T-helper 22 cell (primary cell): ENCODE data around the gene SYDE2.
"Not testable (repeated sequence)": the region's sequence is repeated elsewhere in the genome, so short reads cannot be mapped to it uniquely, and the experiment has no call there.

Experiments used
- DNase-seq: peaks from one replicate; pipeline ENCODE4 v3.0.0-alpha.2; 2020; ENCODE audit warnings: low read depth

SYDE2 gene

DNA sequence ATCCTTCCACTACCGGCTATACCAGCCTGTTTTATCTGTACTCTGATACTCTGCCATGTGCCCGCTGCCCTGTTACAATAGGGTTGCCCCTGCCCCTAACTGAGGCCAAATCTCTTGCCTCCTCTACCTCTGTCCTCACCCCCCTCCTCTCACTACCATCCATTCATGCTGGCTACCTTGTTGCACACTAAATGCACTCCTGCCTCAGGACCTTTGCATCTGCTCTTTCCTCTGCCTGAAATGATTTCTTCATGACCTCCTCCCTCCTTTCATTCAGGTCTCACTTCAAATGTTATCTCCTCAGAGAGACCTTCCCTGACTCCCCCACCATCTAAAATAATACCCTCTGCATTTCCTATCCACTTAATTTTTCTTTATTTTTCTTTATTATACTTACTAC lies 7.7 kb upstream of the SYDE2 start:
- no peak for DNase-seq

- DNase-seq, result no peak
These were observed 2.9 kb upstream of the SYDE2 start for GRCh38 chr1:85203573-85204171.

GRCh38 chr1:85202864-85203255 lies 2.0 kb upstream of the SYDE2 start:
- no peak for DNase-seq

DNA sequence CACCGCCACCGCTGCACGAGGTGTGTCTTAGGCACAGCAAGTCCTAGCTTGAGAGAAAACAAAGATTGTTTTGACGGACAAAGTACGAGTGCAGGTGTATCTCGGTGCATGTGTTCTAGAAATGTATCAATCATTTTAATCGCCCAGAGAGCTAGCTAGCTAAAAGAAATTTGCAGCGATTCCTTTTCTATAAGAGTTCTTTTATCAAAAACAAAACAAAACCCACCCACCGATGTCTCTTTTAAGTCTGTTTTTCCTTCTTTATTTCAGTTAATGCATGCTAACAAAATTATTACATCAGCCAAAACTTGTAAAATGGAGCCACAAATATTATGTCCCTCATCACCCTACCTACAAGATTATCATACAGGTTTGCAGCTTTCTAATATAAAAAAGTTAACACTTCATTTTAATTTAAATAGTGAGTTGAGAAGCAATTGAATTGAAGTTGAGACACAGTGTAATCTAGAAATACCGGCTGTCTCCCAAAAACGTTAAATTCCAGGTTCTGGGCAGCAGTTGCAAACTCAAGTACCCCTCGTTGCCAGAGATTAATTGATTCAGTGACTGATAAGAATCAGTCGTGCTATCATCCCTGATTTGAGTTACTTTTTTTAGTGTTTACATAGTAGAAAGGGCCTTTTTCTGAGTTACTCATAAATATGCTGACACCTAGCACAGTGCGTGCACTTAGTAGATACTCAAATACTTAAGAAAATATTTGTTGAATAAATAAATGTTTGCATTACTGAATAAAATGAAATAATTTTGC lies 1.5 kb upstream of the SYDE2 start:
- no peak for DNase-seq

GRCh38 chr1:85201340-85202091 lies 700 bp upstream of the SYDE2 start:
- DNase-seq, result peak; percentile 59

DNA sequence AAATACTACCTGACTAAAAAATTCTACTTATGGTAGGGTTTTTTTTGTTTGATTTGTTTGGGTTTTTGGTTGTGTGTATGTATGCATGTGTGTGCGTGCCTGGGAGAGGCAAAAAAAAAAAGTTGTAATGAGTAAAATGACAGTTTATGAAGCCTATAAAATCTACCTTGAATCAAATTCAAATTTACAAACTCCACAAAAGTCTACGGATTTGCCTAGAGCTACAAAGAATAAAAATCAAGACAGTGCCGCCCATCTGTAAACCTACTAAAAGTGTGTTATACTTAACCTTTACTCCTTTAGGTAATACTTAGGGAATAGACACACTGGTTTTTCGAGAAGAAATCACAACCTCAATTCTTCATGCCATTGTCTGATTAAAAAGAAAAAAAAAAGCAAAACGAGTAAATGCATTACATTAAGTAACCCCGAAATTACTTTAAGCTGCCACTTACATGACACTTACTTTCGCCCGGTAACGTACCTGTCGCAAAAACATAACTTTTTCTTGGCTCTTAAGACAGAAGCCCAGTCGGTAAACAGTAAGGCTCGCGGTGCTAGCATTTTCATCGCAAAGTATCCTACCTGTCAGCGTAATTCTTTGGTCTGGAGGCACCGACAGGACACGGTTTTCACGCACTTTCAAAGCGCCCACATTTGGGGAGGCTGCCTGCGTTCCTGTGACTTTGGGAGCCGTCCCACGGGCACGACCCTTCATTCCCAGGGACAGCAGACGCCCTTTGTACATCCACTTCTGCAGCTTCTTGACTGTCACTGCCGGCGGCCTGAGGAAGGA lies 951 bp downstream of the SYDE2 start:
- DNase-seq, result no peak

- DNase-seq, result no peak
These were observed 2.0 kb downstream of the SYDE2 start for GRCh38 chr1:85198864-85199263.

DNA sequence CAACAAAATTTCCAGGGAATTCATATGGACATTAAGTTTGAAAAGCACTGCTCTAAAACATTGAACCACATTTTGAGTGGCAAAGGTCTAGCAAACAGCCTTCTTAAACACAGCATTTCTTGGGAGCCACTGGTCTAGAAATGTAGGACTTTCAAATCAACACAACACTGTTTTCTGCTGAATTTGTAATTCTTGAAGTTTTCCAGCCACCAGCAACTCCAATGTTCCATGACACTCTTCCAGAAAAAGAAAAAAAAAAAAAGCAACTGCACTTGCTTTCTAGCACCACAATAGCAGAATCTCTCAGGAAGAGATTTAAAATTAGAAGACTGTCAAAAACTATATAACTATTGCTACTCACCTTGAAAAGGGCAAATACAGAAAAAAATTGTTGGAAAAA lies 4.5 kb downstream of the SYDE2 start:
- DNase-seq, result no peak

GRCh38 chr1:85195703-85196102 lies 5.1 kb downstream of the SYDE2 start:
- DNase-seq, result no peak

DNA sequence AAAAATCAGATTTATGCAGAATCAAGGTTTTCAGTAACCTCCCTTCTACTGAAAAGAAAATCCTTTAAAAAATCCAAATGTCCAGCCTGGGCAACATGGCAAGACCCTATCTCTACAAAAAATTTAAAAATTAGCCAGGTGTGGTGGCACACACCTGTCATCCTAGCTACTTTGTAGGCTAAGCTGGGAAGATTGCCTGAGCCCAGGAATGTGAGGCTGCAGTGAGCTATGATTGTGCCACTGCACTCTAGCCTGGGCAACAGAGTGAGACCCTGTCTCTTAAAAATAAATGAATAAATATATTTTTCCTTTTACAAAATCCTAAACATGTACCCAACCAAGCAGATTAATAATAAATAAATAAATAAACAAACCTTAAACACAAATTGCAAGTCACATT lies 8.7 kb downstream of the SYDE2 start:
- DNase-seq, result not testable (repeated sequence)

GRCh38 chr1:85189120-85189519 lies 11.7 kb downstream of the SYDE2 start:
- no peak for DNase-seq

GRCh38 chr1:85188530-85188929 lies 12.3 kb downstream of the SYDE2 start:
- no peak for DNase-seq

GRCh38 chr1:85187021-85187420 lies 13.8 kb downstream of the SYDE2 start:
- not testable (repeated sequence) for DNase-seq

DNA sequence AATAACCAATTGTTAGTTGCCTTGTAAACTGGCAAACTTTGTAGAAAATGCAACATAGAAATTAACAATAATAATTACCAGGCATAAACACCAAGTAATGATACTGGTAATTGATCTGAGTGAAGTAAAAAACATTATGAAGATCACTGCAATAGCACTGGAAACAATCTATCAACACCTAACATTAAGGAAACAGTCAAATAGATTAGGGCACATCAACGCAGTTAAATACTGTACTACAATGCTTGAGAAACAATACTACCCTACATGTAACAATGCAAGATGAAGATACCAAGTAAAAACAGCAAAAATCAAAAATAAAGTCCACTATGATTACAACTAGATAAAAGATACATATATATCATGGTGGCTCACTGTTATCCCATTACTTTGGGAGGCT lies 16.6 kb downstream of the SYDE2 start:
- no peak for DNase-seq

DNA sequence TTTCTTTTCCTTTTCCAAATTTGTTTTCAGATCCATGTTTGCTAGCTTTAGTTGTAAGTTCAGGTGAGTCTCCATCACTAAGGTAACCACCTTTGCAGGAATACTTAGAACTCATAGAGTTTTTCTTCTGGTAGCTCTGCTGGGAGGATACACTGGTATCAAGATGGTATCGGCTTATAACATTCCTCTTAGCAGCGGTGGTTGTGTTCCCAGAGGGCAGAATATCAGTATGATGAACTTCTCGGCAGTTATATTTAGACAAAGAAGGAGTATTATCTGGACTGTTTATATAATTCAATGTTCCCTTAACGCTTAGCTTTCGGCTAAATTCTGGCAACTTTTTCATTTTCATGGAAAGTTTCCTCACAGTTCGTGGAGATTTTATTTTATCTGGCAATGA lies 18.1 kb downstream of the SYDE2 start:
- no peak for DNase-seq

- DNase-seq, result no peak
These were observed 19.9 kb downstream of the SYDE2 start for GRCh38 chr1:85180869-85181268.

- no peak for DNase-seq
These were observed 21.3 kb downstream of the SYDE2 start for GRCh38 chr1:85179522-85179921.

DNA sequence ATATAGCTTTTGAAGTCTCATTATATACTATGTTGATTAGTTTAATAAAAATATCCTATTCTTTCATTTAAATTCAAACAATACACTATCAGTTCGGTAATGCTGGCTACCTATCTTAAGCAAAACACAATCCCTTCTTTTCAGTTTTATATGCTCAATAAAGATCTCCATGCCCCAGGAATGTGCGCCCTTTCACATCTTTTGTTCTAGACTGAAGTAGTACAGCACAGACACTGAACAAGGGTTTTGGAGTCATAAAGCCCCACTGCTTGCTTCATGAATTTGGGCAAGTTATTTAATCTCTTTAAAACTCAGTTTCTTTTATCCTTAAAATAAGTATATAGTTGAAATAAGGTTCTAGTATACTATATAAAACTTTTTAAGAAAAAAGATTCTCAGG lies 22.4 kb downstream of the SYDE2 start:
- no peak for DNase-seq

DNA sequence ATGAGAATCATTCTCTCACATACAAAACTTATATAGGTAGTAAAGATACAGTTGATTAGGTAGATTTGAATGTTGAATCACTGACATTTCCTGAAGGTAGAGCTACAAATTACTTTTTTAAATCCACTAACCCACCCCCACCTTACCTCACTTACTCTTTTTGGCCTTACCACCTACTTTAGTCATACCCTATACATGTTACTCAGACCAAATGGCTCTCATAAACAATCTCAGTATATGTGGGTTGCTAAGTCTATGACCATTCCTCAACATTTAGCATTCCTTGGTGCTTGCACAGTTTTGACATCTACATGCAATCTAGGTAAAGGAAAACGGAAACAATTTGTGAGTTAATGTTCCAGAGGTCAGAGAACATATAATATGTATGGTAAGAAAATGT lies 26.3 kb downstream of the SYDE2 start:
- no peak for DNase-seq

DNA sequence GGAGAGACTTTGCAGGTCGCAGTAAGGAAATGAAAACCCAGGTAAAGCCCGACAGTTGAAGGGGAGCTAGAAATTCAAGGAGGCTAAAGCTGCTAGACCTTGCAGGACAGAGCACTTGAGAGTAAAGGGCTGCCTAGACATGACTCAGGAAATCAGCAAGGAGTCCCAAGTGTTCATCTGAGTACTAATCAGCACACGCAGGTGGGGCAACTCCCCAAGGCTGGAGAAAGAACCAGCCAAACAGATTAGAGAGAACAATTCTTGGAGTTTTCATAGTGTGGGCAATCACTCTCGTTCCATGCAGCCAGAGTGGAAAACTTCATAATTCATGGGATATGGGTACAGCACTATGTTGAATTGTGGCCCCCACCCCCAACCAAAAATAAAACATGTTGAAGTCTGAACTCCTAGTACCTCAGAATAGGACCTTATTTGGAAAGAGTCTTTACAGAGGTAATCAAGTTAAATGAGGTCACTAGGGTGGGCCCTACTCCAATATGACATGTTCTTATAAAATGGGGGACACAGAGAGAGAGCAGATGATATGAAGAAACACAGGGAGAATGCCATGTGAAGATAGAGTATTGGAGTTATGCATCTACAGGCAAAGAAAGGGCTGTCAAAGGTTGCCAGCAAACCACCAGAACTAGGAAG lies 28.0 kb downstream of the SYDE2 start:
- no peak for DNase-seq

GRCh38 chr1:85171721-85172120 lies 29.1 kb downstream of the SYDE2 start:
- no peak for DNase-seq

DNA sequence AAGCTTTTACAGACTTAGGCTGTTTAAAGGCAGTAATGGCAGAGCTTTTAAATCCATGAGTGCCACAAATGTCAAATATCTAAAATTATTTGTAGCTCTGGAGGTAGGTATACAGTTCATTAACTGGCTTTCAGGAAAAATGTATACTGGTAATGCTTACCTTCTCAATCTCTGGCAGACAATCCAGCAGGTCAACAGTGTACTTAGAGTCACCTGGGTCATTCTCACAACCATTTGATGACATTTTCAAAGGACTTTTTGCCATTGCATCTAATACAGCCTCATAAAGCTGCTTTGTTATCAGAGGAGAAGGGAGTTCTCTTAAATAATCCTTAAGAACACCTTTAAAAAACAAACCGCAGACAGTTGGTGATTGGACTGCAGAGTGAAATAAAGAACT lies 31.9 kb downstream of the SYDE2 start:
- DNase-seq, result no peak
